Iris pigment epithelial cell (primary cell): Measurements from ENCODE around the gene SNED1.
A peak's percentile ranks its signal among the peaks of the same experiment; 100 is the strongest.

ENCODE experiments used
- DNase-seq: peaks from one replicate; pipeline ENCODE4 v3.0.0-alpha.2; 2011; ENCODE audit warnings: low read depth

Gene SNED1

DNA sequence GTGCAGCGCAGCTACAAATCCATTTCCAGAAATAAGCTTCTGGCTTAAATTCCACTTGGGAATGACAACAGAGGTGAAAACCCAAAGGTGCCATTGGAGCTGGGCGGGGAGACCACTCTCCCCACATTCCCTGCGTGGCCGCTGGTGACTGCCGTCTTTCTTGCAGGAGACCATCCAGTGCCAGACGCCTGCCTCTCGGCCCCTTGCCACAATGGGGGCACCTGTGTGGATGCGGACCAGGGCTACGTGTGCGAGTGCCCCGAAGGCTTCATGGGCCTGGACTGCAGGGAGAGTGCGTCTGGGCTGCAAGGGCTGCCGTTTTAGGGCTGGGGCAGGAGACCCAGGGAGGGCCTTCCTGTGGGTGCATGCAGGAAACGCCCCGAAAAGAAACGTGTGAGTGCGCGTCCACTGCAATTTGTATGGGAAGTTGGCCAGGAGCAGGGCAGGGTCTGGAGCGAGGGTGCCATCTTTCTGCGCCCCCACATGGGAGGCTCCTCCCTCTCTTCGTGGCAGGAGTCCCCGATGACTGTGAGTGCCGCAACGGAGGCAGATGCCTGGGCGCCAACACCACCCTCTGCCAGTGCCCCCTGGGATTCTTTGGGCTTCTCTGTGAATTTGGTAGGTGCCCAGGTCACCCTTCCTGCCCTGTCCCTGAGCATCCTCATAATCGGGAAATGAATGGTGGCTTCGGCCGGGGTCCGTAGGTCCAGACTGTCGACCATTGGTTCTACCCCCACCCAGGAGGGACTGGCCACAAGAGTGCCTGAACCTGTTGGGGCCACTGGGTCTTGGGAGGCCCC is 49.9 kb downstream of the SNED1 start:
- DNase-seq = no peak

- DNase-seq = no peak
Measured at GRCh38 chr2:241048949-241049343, 50.5 kb downstream of the SNED1 start.

DNA sequence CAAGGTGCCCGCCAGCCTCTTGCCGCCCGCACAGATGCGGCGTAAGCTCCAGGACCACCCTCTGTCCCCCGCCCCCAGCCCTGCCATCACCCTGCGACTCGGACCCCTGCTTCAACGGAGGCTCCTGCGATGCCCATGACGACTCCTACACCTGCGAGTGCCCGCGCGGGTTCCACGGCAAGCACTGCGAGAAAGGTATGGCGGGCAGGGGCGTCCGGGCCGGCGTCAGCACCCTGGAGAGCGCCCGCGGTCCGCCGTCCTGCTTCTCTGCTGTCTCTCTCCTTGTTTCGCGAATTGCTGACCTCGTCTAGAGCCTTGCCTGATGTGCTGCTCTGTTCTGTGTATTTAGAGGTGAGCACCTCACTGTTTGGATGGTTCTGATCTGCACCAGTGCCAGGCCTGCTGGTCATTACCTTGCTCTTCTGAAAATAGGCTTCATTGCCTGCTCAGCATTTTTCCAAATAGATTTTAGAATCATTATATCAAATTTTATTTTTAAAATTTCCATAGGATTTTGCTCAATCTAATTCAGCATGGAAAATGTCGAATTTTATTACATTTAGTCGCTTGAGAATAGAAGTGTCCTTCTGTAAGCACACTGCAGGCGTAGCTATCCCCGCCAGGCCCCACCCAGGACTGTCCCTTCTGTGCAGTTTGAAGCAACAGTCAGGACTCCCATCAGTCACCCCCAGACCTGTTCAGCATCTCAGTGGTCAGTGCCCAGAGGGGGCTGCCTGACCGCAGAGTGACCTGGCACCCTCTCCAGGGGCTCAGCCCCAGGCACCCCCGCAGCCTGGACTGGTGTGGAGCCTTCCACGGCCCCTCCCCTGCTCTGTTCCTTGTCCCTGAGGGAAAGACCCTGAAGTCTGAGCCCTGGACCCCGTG is 51.6 kb downstream of the SNED1 start:
- peak; percentile 18 for DNase-seq

DNA sequence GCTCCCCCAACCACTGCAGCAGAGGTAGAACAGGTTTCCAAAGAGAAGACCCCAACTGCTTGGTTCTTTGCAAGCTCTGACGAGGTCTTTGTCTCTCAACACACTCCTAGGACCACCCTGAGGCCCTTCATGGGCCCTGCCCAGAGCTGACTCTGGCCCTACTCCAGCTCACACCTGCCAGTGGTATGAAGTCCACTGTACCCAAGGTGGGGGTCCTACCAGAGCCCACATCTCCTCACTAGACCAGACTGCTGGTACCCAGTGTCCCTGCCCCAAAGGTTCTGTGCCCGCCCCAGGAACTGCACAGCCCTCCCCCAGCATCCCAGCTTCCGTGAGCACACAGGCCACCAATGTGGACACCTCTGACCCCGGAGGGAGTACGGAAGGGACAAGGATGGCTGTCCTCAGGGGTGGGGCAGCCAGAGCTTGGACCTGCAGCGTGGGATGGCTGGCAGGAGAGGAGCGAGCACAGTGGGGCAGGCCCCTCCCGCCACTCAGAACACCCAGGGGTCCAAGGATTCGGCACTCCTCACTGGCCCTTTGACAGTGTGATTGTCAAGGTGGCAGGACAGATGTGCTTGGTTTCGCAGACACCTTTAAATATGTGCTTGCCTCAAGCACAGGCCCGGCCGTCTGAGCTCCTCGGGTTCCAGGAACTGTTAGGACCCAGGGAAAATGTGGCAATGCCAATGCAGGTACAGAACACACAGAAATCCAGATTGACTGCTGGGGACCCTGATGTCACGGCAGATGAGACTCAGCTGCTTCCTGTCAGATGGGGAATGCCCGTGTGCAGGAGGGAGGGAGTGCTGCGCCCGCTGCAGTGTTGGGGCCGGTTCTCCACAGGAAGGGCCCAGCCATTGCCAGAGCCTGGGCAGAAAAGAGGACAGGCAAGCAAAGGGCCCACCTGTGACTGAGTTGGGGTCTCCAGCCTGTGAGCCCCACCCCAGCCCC is 52.5 kb downstream of the SNED1 start:
- no peak for DNase-seq

- no peak for DNase-seq
Measured at GRCh38 chr2:241051578-241052487, 53.4 kb downstream of the SNED1 start.

DNA sequence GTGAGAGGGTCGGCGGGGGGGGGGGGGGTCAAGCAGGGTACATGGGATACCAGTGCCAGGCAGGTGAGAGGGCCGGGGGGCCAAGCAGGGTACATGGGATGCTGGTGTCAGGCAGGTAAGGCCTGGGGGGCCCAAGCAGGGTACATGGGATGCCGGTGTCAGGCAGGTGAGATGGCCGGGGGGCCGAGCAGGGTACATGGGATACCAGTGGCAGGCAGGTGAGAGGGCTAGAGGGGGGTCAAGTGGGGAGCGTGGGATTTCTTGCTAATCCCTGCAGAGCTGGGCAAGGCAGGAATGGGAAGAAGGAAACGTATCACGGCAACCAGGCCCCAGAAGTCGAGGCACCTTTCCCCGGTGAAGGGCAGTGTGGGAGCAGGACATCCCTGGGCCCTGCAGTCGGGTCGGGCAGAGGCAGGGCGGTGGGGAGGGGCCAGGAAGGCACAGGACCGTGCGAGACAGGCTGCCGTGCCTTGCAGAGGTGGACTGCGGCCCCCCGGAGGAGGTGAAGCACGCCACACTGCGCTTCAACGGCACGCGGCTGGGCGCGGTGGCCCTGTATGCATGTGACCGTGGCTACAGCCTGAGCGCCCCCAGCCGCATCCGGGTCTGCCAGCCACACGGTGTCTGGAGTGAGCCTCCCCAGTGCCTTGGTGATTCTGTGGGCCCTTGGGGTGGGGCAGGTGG is 54.4 kb downstream of the SNED1 start:
- DNase-seq = no peak

- no peak for DNase-seq
Measured at GRCh38 chr2:241053576-241054251, 55.3 kb downstream of the SNED1 start.

DNA sequence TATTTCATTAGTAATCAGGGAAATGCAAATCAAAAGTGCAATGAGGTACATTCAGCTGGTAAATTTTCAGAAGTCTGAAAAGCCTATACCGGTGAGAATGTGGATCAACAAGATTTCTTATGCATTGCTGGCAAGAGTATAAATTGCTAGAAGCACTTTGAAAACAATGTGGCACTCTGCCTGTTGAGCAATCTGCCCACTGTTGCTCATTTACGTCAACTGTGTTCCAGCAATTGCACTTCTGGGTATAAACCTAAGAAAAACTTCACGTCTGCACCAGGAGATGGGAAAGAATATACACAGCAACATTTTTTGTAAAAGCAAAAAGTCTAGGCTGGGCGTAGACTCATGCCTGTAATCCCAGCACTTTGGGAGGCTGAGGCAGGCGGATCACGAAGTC is 62.9 kb downstream of the SNED1 start:
- DNase-seq = peak; percentile 66

DNA sequence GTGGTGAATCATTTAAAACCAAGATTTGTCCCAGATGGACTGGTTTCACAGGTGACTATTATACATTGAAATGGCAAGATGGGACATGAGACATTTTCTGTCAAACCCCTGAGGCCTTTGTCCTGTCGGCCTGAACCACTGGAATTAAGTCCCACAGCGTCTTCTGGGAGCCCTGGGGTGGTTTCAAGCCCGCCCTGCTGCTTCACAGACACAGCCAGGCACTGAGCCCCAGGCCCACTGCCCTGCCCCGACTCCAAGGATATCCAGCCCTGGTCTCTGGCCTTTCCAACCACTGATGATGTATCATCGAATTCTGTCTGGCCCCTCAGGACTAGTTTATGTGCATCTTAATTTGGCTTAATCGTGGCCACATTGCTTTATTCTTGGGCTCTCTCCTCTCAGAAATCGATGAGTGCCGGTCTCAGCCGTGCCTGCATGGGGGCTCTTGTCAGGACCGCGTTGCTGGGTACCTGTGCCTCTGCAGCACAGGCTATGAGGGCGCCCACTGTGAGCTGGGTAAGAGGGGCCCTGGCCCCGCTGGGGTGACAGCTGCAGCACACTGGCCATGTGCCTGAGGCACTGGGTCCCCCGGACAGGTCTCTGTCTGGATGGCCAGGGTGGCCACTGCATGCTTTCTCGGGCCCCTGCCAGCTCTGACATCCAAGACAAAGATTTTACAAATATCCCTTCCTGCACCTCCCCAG is 64.1 kb downstream of the SNED1 start:
- DNase-seq = no peak

GRCh38 chr2:241063093-241063551 is 64.7 kb downstream of the SNED1 start:
- DNase-seq = no peak

- DNase-seq = no peak
Measured at GRCh38 chr2:241063587-241063986, 65.2 kb downstream of the SNED1 start.

GRCh38 chr2:241064008-241064801 is 65.8 kb downstream of the SNED1 start:
- no peak for DNase-seq

DNA sequence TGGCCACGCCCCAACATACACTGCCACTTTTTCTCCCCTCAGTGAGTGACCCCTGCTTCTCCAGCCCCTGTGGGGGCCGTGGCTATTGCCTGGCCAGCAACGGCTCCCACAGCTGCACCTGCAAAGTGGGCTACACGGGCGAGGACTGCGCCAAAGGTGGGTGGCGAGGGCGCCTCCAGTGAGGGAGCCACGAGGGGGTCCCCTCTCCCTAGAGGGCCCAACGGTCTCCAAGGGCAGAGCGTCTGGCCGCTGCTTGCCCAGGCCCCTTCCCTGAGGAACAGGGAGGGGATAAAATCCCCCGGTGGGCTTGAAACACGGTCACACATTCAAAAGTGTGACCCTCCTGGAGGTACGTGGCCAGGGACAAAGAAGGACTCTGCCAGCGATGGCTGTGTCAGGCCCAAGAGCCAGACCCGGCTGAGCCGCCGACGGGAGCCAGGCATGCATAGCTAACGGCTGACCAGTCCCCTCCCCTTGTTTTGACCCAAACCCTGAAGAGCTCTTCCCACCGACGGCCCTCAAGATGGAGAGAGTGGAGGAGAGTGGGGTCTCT is 66.5 kb downstream of the SNED1 start:
- no peak for DNase-seq

- no peak for DNase-seq
Measured at GRCh38 chr2:241065355-241065803, 67.0 kb downstream of the SNED1 start.

- DNase-seq = no peak
Measured at GRCh38 chr2:241066171-241066892, 67.9 kb downstream of the SNED1 start.

DNA sequence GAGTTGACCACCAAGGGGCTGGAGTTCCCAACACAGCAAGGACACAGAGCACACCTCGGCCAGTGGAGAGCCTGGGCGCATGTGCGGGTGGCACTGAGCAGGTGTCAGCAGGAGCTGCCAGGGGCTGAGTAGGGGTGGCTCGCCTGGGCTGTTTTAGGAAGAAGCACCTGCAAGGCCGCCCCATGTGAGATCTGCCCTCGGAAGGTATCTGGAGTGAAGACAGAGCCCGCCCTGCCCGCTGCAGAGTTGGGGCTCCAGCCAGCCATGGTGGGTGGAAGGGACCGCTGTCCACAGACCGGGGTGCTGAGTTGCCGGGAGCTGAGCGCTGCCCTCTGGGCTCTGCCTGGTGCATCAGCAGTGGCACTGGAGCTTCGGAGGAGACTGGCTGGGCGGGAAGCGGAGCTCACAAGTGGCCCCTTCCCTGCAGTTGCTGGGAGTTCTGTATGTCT is 68.5 kb downstream of the SNED1 start:
- DNase-seq = no peak
